OCI-LY1 (cell line): ENCODE data around the gene CLCN6.

Source experiments
- CTCF ChIP-seq: fragments of 200-600 bp; sonication (generic), shearing (Covaris generic); IDR thresholded peaks from 2 replicates; pipeline ENCODE4 v1.5.1; 2017; ENCODE audit warnings: mild to moderate bottlenecking, antibody characterized with exemption, low read length, moderate library complexity, mixed read lengths
- EZH2 ChIP-seq: fragments of 200-600 bp; sonication (generic), shearing (Covaris generic); IDR thresholded peaks from 2 replicates; pipeline ENCODE4 v1.8.0; 2017; ENCODE audit warnings: borderline replicate concordance, mixed run types, mild to moderate bottlenecking, antibody characterized with exemption, low read length, moderate library complexity, mixed read lengths

GRCh38 chr1:11839727-11840705, 34.0 kb downstream of the CLCN6 start:
- no peak for TF ChIP-seq CTCF
- TF ChIP-seq EZH2, result no peak
